K562 (cell line): ENCODE measurements around the gene UGT8.

ENCODE experiments used
- CTCF ChIP-seq, 3 experiments: IDR thresholded peaks in 2 of 3; conservative IDR thresholded peaks in 1 of 3; 2 replicates each; pipeline ENCODE4 v1.5.1; 2011 to 2012; ENCODE audit warnings: low read length in 3 of 3, mild to moderate bottlenecking in 3 of 3, control low read depth in 2 of 3, improper control_type of control experiment in 1 of 3, inconsistent platforms in 1 of 3, low read depth in 1 of 3, mixed read lengths in 1 of 3, moderate library complexity in 1 of 3; ENCODE audit not compliant: insufficient read depth in 2 of 3
- ELK1 ChIP-seq: sonication (generic); formaldehyde crosslinking; IDR thresholded peaks from 2 replicates; pipeline ENCODE4 v1.8.1; 2022; ENCODE audit warnings: missing genetic modification reagents
- ETS1 ChIP-seq: conservative IDR thresholded peaks from 2 replicates; pipeline ENCODE4 v1.6.1; 2011; ENCODE audit warnings: low read depth, mild to moderate bottlenecking, low read length; ENCODE audit not compliant: control insufficient read depth
- HNRNPLL ChIP-seq: fragments of 200-400 bp; formaldehyde crosslinking; IDR thresholded peaks from 2 replicates; pipeline ENCODE4 v1.6.1; 2017; ENCODE audit warnings: low read length, low read depth, mild to moderate bottlenecking; ENCODE audit not compliant: poor library complexity, severe bottlenecking
- PRDM10 ChIP-seq: fragments of 450-650 bp; IDR thresholded peaks from 2 replicates; pipeline ENCODE4 v1.6.1; 2018; ENCODE audit not compliant: partially characterized antibody
- PREB ChIP-seq: sonication (generic); formaldehyde crosslinking; IDR thresholded peaks from 2 replicates; pipeline ENCODE4 v1.8.1; 2023; ENCODE audit warnings: mild to moderate bottlenecking, missing genetic modification reagents
- TCF7 ChIP-seq: sonication (generic); IDR thresholded peaks from 2 replicates; pipeline ENCODE4 v1.6.1; 2016; ENCODE audit warnings: antibody characterized with exemption, borderline replicate concordance
- XRCC4 ChIP-seq: IDR thresholded peaks from one replicate; pipeline ENCODE4 v1.6.1; 2011; ENCODE audit not compliant: insufficient read depth, insufficient read length; ENCODE audit errors: extremely low read depth
- ZKSCAN8 ChIP-seq: fragments of 200-800 bp; sonication (Bioruptor generic); IDR thresholded peaks from 2 replicates; pipeline ENCODE4 v1.6.1; 2016; ENCODE audit warnings: missing genetic modification characterization, missing compliant biosample characterization
- ZNF384 ChIP-seq: IDR thresholded peaks from 2 replicates; pipeline ENCODE4 v1.6.1; 2012; ENCODE audit warnings: low read depth, low read length, improper control_type of control experiment
- ZNF740 ChIP-seq, 3 experiments: fragments of 200-800 bp in 1 of 3; sonication (Bioruptor generic) in 1 of 3; sonication (generic) in 1 of 3; formaldehyde crosslinking in 1 of 3; IDR thresholded peaks; 2 replicates each; pipeline versions ENCODE4 v1.6.1 to v1.8.0; 2016 to 2022; ENCODE audit warnings: mild to moderate bottlenecking in 2 of 3, missing compliant biosample characterization in 2 of 3, missing genetic modification characterization in 2 of 3, missing genetic modification reagents in 1 of 3

- TF ChIP-seq PRDM10 = no peak
- no peak for TF ChIP-seq ZKSCAN8
- TF ChIP-seq XRCC4 = no peak
- TF ChIP-seq PREB = no peak
- TF ChIP-seq HNRNPLL = no peak
- no peak for TF ChIP-seq ELK1
- TF ChIP-seq ZNF740 (CRISPR knock-in tag; IDR thresholded peaks at IDR 0.05) = no peak
- TF ChIP-seq ZNF740 (tag; IDR thresholded peaks at IDR 0.05) = no peak
- no peak for TF ChIP-seq ETS1
- TF ChIP-seq TCF7 = no peak
- no peak for TF ChIP-seq ZNF384
- peak in 1 of 3 experiments; percentile 56; a peak in 2 of 6 replicates for TF ChIP-seq CTCF (IDR thresholded peaks at IDR 0.05 in 2 of 3, conservative IDR thresholded peaks at IDR 0.05 in 1 of 3; ENCODE audit: insufficient read depth in 2 of 3, low read depth in 1 of 3, low read length in 3 of 3)
Measured at GRCh38 chr4:114694770-114695169, 96.2 kb downstream of the UGT8 start.
